Psoas muscle (tissue), 8 donors: Measurements from ENCODE around the gene EIF5AL1. TPM values are rescaled to one million over a fixed set of nuclear protein-coding genes. Genes with fewer than 3 reads are reported as not detected.
A peak's percentile ranks its signal among the peaks of the same experiment; 100 is the strongest.

Experiments used
- ATAC-seq, 4 donors: fragments of 200-7000 bp; cut with Tn5 transposase; one replicate each; pipeline ENCODE4 v1.9.1; 2020; ENCODE audit warnings: moderate library complexity in 3 of 4, mild to moderate bottlenecking in 2 of 4
- DNase-seq, 2 donors: peaks; one replicate each; pipeline ENCODE4 v3.0.0-alpha.2; 2020
- H3K27ac ChIP-seq: fragments of 200-600 bp; one replicate; pipeline ENCODE4 v1.8.0; 2022
- H3K27me3 ChIP-seq, 3 donors: fragments of 200-600 bp in 1 of 3; one replicate each; pipeline versions ENCODE4 v1.6.1 to v1.8.0; 2013 to 2022; ENCODE audit warnings: low read length in 2 of 3, mild to moderate bottlenecking in 2 of 3, moderate library complexity in 1 of 3; ENCODE audit not compliant: insufficient read depth in 3 of 3
- H3K36me3 ChIP-seq, 2 donors: fragments of 200-600 bp in 1 of 2; one replicate each; pipeline versions ENCODE4 v1.6.1 to v1.8.0; 2013 to 2022; ENCODE audit warnings: low read depth in 1 of 2, mild to moderate bottlenecking in 1 of 2, moderate library complexity in 1 of 2; ENCODE audit not compliant: insufficient read depth in 1 of 2
- H3K4me1 ChIP-seq: fragments of 200-600 bp; one replicate; pipeline ENCODE4 v1.8.0; 2022
- H3K4me3 ChIP-seq: fragments of 200-600 bp; one replicate; pipeline ENCODE4 v1.8.0; 2022; ENCODE audit warnings: mild to moderate bottlenecking
- H3K9me3 ChIP-seq: fragments of 200-600 bp; one replicate; pipeline ENCODE4 v1.8.0; 2022
- CTCF ChIP-seq: fragments of 200-600 bp; IDR thresholded peaks from one replicate; pipeline ENCODE4 v1.8.0; 2022; ENCODE audit warnings: antibody characterized with exemption
- WGBS, 3 donors: extraction: QIAGEN DNeasy Blood & Tissue Kit; methylation state at CpG; one replicate each; pipeline versions ENCODE4 v1.1.6 to v1.1.7; 2013; 5-methylcytosine and 5-hydroxymethylcytosine counted together
- intact Hi-C, 2 donors: fragments of 100-400 bp; cut with DNase I; formaldehyde crosslinking; loops; one replicate each; pipeline versions ENCODE4 v1.11.0 to v1.14.2; 2022
- polyA plus RNA-seq, 3 donors: library from polyadenylated mRNA; stranded (reverse); fragments of 200-250 nt; gene quantifications; one replicate each; pipeline ENCODE4 v1.2.3, GENCODE V29; 2013
- total RNA-seq, 4 donors: library from RNA; stranded (reverse); fragmentation: NEBNext Ultra II Directional in 2 of 4; extraction: Animal tissue kit (Norgen Biotek cat#: 25700) in 2 of 4; gene quantifications; one replicate each; pipeline versions ENCODE4 v1.2.1 to v1.2.4, GENCODE V29; 2021 to 2023
- donor health status: healthy with polysubstance abuse.
- donor health status: DM: no; HTN: no; CAD: no; lungs with moderate emphysema.
- donor health status: Bipolar disorder and iron deficiency.
- donor health status: healthy.
- donor health status: DM: yes; HTN: yes; CAD: no.
- donor health status: DM: no; HTN: no; CAD: no.
- donor health status: DM: no; HTN: no; CAD: no.
- donor health status: DM: yes; HTN: yes; CAD: no.

EIF5AL1 gene
- total and polyA plus RNA-seq, 7 donors: 0.18 to 1.9 (median 0.90) TPM

GRCh38 chr10:79472951-79473350 is 39.4 kb upstream of the EIF5AL1 start:
- no peak for ATAC-seq

GRCh38 chr10:79473496-79474095 is 38.7 kb upstream of the EIF5AL1 start:
- no peak for DNase-seq
- Histone ChIP-seq H3K9me3 (no peaks in the 10 kb centered on the region), H3K36me3 (no peaks in the 10 kb centered on the region), H3K27ac (no peak overlapping the region), H3K4me3 (no peak overlapping the region), H3K4me1 (no peaks in the 10 kb centered on the region), H3K27me3 (no peaks in the 10 kb centered on the region)
- intact Hi-C loops: no loop called here
- no peak for TF ChIP-seq CTCF
- 87 to 92% (median 89%) methylated on average over 5 of the region's 5 CpGs for WGBS, 3 donors
- ATAC-seq: peak in 1 of 4 donors; percentile 23

More at GRCh38 chr10:79472951-79473350, 39.4 kb upstream of the EIF5AL1 start:
- intact Hi-C loops: no loop called here
- no peak for TF ChIP-seq CTCF
- H3K27ac ChIP-seq: no peak overlapping the region
- H3K9me3 ChIP-seq: no peaks in the 10 kb centered on the region
- H3K4me3 ChIP-seq: no peak overlapping the region
- no peaks in the 10 kb centered on the region for H3K36me3 ChIP-seq
- WGBS, 3 donors: 34 to 60% (median 34%) methylated on average over 5 of the region's 5 CpGs
- no peak for DNase-seq
- no peaks in the 10 kb centered on the region for H3K4me1 ChIP-seq
- H3K27me3 ChIP-seq: no peaks in the 10 kb centered on the region

GRCh38 chr10:79475119-79475653 is 37.1 kb upstream of the EIF5AL1 start:
- intact Hi-C loops: no loop called here
- ATAC-seq (no peak), DNase-seq (no peak)
- 82 to 93% (median 93%) methylated on average over 7 of the region's 7 CpGs for WGBS, 3 donors
- Histone ChIP-seq H3K27me3 (no peaks in the 10 kb centered on the region), H3K9me3 (no peaks in the 10 kb centered on the region), H3K4me3 (no peak overlapping the region), H3K27ac (no peak overlapping the region), H3K36me3 (no peaks in the 10 kb centered on the region), H3K4me1 (no peaks in the 10 kb centered on the region)
- no peak for TF ChIP-seq CTCF

- Histone ChIP-seq H3K27ac (no peak overlapping the region), H3K4me3 (no peak overlapping the region), H3K4me1 (no peaks in the 10 kb centered on the region), H3K9me3 (no peaks in the 10 kb centered on the region), H3K27me3 (no peaks in the 10 kb centered on the region), H3K36me3 (no peaks in the 10 kb centered on the region)
- WGBS, 3 donors: 82 to 90% (median 87%) methylated on average over 3 of the region's 3 CpGs
- no peak for DNase-seq
- no peak for TF ChIP-seq CTCF
- intact Hi-C loops: no loop called here
- no peak for ATAC-seq
Observed at GRCh38 chr10:79475877-79476276, 36.5 kb upstream of the EIF5AL1 start.

DNA sequence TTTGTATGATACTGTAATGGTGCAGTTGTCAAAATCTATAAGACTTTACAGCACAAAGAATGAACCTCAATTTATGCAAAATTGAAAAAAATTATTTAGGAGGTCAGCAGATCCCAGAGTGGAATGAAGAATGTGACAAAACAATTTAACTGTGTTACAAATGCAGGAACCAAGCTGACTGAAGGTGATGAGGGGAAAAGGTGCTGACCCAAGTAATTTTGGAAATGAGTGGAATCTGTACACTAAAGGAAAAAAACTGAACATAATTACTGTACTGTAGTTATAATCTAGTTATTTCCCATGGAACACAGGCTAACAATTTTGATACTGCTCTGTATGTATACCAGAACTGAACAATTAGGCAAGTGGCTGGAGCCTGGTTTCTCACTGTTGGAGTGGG is 35.7 kb upstream of the EIF5AL1 start:
- intact Hi-C loops: no loop called here
- H3K4me1 ChIP-seq: no peaks in the 10 kb centered on the region
- H3K27me3 ChIP-seq: no peaks in the 10 kb centered on the region
- H3K27ac ChIP-seq: no peak overlapping the region
- no peaks in the 10 kb centered on the region for H3K36me3 ChIP-seq
- H3K9me3 ChIP-seq: no peaks in the 10 kb centered on the region
- TF ChIP-seq CTCF: no peak
- no peak overlapping the region for H3K4me3 ChIP-seq
- DNase-seq: no peak
- no peak for ATAC-seq
